ENCODE results near the gene AKAP10.
"Not testable (repeated sequence)": the region's sequence is repeated elsewhere in the genome, so short reads cannot be mapped to it uniquely, and the experiment has no call there.

AKAP10 gene

DNA sequence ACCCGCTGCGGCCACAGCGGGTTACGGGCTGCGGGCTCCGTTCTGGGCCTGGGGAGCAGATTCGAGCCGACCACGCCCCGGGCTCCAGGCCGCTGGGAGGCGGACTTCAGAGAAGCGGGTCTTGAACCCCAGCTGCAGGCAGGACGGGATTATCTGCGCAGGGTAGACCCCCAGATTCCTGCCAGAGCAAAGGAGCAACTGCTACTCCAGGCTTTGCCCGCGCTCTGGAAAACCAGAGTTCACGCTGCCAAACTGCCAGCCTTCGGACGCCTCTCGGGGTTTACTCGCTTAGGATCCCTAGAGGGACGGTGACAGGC, 109.6 kb downstream of the AKAP10 start:
- DNase-seq (ENCODE audit: low spot score), result no peak

GRCh38 chr17:19867329-19868078, 110.1 kb downstream of the AKAP10 start, which contains the start of gene ULK2:
Gene ULK2 (minus strand): TSS chr17:19867936. CDS start chr17:19867417, 519 bp downstream.
- DNase-seq (ENCODE audit: low spot score), result peak; percentile 78

DNA sequence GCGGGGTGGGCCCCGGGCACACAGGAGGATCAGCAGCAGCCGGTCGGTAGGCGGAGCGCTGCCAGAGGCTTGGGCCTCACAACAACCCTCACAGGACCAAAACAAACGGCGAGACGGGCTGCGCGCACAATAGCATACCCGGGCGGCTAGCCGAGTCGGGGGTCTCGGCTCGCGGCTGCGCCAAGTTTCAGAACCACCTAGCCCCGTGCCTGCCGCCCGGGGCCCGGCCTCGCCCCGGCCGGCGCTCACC, 110.6 kb downstream of the AKAP10 start:
- DNase-seq (ENCODE audit: low spot score), result peak; percentile 64

DNA sequence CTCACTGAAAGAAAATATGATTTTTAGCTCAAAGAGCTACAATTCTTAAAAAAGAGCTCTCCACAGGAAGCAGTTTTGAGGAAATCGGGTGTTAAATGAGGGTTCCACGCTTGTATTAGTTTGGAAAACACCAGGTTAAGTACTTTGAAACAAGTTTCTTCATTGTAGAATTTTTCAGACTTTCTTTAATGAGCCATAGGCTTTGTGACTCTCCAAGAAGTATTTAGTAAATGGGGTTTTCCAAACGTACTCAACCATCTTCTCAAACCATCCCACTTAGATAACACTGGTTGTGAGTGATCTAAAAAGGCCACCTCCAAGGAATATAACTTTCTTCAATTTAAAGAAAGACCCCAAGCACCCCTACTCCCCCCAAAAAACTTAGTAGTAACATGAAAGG, 112.6 kb downstream of the AKAP10 start:
- DNase-seq (ENCODE audit: low spot score), result no peak

GRCh38 chr17:19860647-19861177, 116.9 kb downstream of the AKAP10 start:
- DNase-seq (ENCODE audit: low spot score), result not testable (repeated sequence)

DNA sequence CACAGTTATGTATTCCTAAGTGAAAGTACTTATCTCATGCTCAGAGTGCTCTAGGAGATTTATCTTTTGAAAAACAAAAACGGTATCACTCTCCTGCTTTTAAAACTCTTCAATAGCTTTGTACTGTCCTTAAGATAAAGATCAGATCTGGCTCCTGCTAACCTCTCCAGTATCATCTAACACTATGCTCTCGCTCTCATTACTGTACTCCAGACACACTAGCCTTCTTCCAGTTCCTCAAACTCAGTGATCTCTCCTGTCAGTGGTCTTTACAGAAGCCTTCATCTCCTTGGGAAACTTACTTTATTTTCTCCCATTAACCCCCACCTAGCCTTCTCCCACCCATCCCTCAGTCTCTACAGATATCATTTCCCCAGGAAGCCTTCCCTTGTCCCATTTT, 120.0 kb downstream of the AKAP10 start:
- DNase-seq (ENCODE audit: low spot score), result no peak

Data from putamen (tissue), 1 donor.